HEK293 (cell line): ENCODE measurements around the gene SIGLEC5.

Source experiments
- BCL11B ChIP-seq: fragments of 450-650 bp; formaldehyde crosslinking; IDR thresholded peaks from 2 replicates; pipeline ENCODE4 v1.5.1; 2016; ENCODE audit warnings: low read depth, missing biosample characterization, missing genetic modification characterization
- SCRT1 ChIP-seq: fragments of 450-650 bp; formaldehyde crosslinking; IDR thresholded peaks from 2 replicates; pipeline ENCODE4 v1.5.1; 2016; ENCODE audit warnings: missing biosample characterization, missing genetic modification characterization, borderline replicate concordance
- TF ChIP-seq, protein P1 (sequence below): fragments of 450-650 bp; formaldehyde crosslinking; IDR thresholded peaks from 2 replicates; pipeline ENCODE4 v1.5.1; 2016; ENCODE audit warnings: missing biosample characterization, missing genetic modification characterization

DNA sequence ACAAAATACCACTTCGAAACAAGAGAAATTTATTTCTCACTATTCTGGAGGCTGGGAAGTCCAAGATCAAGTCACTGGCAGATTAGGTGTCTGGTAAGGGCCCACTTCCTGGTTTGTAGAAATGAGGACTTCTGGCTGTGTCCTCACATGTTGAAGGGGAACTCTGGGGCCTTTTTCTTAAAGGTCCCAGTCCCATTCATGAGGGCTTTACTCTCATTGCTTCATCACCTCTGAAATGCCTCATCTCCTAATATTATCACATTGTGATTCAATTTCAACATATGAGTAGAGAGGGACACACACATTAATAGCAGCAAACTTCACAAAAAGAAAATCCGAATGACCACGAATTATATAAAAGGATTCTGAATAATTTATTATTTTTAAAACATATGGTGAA lies 38.0 kb upstream of the SIGLEC5 start:
- TF ChIP-seq, protein P1, sequence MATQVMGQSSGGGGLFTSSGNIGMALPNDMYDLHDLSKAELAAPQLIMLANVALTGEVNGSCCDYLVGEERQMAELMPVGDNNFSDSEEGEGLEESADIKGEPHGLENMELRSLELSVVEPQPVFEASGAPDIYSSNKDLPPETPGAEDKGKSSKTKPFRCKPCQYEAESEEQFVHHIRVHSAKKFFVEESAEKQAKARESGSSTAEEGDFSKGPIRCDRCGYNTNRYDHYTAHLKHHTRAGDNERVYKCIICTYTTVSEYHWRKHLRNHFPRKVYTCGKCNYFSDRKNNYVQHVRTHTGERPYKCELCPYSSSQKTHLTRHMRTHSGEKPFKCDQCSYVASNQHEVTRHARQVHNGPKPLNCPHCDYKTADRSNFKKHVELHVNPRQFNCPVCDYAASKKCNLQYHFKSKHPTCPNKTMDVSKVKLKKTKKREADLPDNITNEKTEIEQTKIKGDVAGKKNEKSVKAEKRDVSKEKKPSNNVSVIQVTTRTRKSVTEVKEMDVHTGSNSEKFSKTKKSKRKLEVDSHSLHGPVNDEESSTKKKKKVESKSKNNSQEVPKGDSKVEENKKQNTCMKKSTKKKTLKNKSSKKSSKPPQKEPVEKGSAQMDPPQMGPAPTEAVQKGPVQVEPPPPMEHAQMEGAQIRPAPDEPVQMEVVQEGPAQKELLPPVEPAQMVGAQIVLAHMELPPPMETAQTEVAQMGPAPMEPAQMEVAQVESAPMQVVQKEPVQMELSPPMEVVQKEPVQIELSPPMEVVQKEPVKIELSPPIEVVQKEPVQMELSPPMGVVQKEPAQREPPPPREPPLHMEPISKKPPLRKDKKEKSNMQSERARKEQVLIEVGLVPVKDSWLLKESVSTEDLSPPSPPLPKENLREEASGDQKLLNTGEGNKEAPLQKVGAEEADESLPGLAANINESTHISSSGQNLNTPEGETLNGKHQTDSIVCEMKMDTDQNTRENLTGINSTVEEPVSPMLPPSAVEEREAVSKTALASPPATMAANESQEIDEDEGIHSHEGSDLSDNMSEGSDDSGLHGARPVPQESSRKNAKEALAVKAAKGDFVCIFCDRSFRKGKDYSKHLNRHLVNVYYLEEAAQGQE (tag by site-specific recombination): no peak
- no peak for TF ChIP-seq BCL11B (tag by site-specific recombination)
- no peak for TF ChIP-seq SCRT1 (tag by site-specific recombination)
